IPS-NIHi7 (cell line): ENCODE data around the gene ANKS6.

Experiments
- DNase-seq: peaks from one replicate; pipeline ENCODE4 v3.0.0; 2012; ENCODE audit warnings: mixed read lengths; ENCODE audit errors: extremely low spot score

ANKS6 gene

DNA sequence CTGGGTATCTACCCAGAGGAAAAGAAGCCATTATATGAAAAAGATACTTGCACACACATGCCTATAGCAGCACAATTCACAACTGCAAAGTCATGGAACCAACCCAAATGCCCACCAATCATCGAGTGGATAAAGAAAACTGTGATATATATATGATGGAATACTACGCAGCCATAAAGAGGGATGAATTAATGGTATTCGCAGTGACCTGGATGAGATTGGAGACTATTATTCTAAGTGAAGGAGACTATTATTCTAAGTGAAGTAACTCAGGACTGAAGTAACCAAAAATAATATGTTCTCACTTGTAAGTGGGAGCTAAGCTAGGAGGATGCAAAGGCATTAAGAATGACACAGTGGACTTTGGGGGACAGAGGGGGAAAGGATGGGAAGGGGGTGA lies 57.6 kb downstream of the ANKS6 start:
- DNase-seq, result no peak

GRCh38 chr9:98736226-98736625 lies 60.1 kb downstream of the ANKS6 start:
- no peak for DNase-seq

GRCh38 chr9:98732801-98733200 lies 63.6 kb downstream of the ANKS6 start:
- DNase-seq, result no peak

GRCh38 chr9:98732091-98732490 lies 64.3 kb downstream of the ANKS6 start:
- no peak for DNase-seq

DNA sequence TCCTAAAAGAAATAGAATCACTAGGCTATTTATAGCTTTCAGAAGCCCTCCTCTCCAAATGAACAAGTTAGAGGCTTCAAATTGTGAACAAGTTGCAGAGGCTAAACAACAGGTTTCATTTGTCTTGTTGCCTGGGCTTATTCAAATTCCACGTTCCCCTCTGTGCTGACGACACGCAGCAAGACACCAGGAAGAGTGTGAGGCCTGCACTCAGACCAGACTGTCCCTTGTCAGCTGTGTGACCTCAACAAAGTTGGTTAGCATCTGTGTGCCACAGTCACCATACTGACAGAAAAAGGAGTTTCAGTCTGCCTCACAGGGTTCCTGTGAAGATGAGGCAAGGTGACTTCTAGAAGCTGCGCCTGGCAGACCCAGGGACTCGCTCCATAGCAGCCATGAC lies 65.5 kb downstream of the ANKS6 start:
- DNase-seq, result no peak

GRCh38 chr9:98728500-98728899 lies 67.9 kb downstream of the ANKS6 start:
- no peak for DNase-seq

DNA sequence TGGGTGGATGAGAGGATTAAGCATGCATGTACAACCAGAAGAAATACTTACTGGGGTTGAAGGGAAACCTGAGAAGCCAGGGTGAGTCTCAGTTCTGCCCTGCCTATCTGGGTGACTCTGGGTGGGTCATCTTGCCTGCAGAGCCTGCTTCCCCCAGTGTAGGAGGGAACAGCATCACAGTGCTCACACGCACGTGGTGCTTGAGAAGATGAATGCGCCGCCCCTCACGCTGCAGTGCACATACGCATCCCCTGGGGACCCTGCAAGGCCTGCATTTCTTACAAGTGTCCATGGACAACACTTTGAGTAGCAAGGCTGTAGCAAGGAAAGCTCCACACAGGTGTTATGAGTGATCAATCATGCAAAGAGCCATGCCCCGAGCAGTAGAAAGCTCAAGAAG lies 68.9 kb downstream of the ANKS6 start:
- no peak for DNase-seq

DNA sequence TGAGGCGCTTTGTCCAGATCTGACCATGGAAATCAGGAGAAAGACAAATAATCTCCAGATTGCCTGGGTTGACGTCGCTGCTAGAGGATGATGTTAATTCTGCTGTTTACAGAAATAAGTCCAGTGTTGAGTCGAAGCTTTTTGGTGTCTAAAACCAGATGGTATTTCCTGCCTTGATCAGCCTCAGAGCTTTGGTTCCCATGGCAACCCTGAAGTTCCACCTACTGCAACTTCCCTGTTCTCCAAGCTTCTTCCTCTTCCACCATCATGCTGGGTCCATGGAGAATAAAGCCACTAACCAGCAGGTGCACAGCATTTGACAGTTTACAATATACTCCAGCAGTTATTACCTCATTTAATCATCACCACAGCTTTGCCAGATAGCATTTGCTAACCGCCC lies 69.6 kb downstream of the ANKS6 start:
- DNase-seq, result no peak

- DNase-seq, result no peak
Measured at GRCh38 chr9:98724810-98725530, 71.4 kb downstream of the ANKS6 start.

DNA sequence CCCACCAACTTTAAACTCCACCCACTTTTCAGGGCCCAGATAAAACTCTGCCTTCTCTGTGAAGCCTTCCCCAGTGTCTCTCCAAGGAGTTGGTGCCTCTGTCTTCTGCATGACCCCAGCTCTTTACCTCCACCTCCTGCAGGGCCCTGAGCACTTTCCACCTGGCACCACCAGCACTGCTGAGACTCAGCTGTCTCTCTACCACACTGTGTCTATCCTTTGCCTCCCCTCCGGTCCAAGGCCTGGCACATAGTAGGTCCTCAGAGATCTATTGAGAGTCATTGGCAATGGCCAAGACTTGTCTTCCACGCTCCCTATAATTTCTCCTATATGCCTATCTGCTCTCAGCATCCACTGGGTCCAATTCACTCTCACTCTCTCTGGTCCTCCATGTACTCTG lies 74.7 kb downstream of the ANKS6 start:
- DNase-seq, result no peak

- DNase-seq, result no peak
Measured at GRCh38 chr9:98720402-98720801, 76.0 kb downstream of the ANKS6 start.

DNA sequence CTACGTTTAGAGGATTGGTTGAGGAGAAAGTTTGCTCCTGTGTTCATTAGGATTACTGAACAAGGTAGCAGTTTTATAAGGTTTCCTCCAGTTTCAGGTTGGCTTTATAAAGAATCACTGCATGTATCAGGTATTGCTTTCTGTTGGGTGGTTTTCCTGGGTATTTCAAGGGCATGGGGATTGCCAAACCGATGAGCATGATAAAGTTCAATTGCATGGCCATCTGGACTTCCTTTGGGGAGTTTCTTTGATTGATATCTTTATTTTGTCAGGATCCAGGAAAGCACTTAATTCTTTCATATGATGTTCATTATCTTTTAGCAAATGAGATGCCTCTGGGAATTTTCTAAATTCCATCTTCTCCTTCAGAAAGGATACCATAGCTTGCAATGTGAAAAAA lies 77.3 kb downstream of the ANKS6 start:
- DNase-seq, result no peak

GRCh38 chr9:98714833-98715232 lies 81.5 kb downstream of the ANKS6 start:
- no peak for DNase-seq

- no peak for DNase-seq
Measured at GRCh38 chr9:98712987-98713386, 83.4 kb downstream of the ANKS6 start.

DNA sequence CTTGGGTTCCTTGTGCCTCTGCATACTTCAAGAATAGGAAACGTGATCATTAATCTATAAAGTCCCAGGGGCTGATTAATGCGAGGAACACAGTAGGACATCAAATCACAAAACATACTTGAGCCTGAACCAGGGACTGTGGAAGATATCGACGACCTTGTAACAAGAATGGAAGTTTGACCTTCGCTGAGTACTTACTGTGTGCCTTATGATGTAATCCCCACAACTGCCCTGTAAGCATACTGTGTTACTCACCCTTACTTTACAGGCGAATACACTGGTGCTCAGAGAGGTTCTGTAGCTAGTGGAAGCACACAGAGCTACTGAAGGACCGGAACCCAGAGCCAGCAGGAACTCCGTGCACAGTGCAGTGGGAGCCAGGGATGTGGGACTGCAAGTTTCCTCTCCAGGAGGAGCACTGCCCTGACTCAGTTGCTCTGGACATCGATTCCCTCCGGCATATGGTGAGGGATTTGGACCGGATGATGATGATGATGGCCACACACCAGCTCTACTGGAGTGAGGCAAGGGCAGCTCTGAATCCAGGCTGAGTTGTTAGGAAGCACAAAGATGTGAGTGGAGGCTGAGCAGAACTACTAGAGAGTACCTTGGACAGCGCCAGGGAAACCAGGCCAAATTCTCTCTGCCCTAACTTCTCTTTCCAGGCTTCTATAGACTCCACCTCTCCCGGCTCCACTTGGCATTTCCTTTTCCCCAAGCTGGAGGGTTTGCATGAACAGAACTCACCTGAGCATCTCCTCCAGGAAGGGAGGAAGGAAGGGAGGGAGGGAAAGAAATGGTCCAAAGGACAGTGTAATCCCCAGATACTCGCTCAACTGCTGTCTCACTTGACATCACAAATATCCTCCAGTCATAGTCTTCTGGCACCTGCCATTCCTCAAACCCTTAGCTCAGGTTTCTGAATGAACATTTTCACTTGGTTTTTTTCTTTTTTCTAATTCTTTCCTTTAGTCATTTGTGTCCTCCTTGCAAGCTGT lies 86.1 kb downstream of the ANKS6 start:
- DNase-seq, result no peak

- peak; percentile 50 for DNase-seq
Measured at GRCh38 chr9:98708933-98709911, 87.1 kb downstream of the ANKS6 start, which contains the start of gene GABBR2. Gene GABBR2, minus strand, starts transcription at chr9:98708935. Its CDS starts 198 bp downstream, at chr9:98708737.

DNA sequence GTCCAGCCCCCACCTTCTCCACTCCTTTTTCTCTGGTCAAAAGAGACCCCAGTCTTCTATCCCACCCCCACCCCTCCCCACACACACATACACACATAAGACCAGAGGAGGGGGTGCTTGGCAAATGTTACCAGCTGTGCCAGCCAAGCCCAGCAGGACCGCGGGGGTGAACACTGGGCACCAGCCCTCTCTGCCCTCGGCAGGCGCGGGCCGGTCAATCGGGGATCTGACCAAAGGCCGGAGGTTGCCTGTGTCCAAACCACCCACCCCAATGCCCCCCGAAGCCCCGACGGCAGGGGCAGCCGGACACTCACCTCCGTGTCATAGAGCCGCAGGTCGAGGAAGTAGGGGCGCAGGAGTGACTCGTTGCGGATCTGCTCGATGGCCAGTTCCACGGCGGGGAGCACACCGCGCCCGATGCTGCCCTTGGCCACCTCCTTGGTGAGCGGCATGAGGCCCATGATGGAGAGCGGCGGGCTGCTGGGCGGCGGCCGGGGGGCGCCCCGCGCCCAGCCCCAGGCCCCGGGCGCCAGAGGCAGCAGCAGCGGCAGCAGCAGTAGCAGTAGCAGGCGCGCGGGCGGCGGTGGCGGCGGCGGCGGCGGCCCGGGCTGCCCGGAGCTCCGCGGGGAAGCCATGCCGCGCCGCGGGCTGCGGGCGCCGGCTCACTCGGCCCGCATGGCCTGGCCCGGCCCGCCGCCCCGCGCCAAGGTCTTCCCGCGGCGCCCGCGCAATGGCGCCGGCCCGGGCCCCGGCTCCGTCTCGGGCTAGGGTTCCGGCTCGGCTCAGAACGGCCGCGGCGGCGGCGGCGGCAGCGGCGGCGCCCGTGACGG lies 88.0 kb downstream of the ANKS6 start:
- no peak for DNase-seq

- DNase-seq, result peak; percentile 87
Measured at GRCh38 chr9:98707166-98708102, 88.9 kb downstream of the ANKS6 start.

- peak; percentile 39 for DNase-seq
Measured at GRCh38 chr9:98706651-98707165, 89.6 kb downstream of the ANKS6 start.
